ENCODE results near the gene PTGS2. TPM values are rescaled to one million over a fixed set of nuclear protein-coding genes. Genes with fewer than 3 reads are reported as not detected.
A peak's percentile ranks its signal among the peaks of the same experiment; 100 is the strongest.
"Not testable (repeated sequence)": the region's sequence is repeated elsewhere in the genome, so short reads cannot be mapped to it uniquely, and the experiment has no call there.

The PTGS2 gene
- total and polyA plus RNA-seq, 2 experiments from 2014 or later, result 0.11 to 0.17 TPM

DNA sequence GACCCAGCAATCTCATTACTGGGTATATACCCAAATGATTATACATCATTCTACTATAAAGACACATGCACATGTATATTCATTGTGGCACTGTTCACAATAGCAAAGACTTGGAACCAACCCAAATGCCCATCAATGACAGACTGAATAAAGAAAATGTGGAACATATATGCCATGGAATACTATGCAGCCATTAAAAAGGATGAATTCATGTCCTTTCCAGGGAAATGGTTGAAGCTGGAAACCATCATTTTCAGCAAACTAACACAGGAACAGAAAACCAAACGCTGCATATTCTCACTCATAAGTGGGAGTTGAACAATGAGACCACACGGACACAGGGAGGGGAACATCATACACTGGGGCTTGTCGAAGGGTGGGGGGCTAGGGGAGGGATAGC, 10.4 kb downstream of the PTGS2 start:
- H3K36me3 Mint-ChIP-seq (ENCODE audit: low read depth); H2AFZ ChIP-seq; DNase-seq (ENCODE audit: low spot score); H4K20me1 ChIP-seq (replicated peaks; ENCODE audit: insufficient read depth); H3K4me2 ChIP-seq; H3K79me2 ChIP-seq (replicated peaks; ENCODE audit: insufficient read depth); H3K4me1 Mint-ChIP-seq; H3K27ac Mint-ChIP-seq; H3F3A ChIP-seq (replicated peaks; ENCODE audit: low read depth); H3K4me3 ChIP-seq; H3K9me2 ChIP-seq (ENCODE audit: insufficient read depth); H3K27me3 ChIP-seq (ENCODE audit: insufficient read depth); H3K4me1 ChIP-seq (ENCODE audit: insufficient read depth); H3K27me3 Mint-ChIP-seq (ENCODE audit: insufficient read depth, low read depth, poor library complexity); H3K4me3 Mint-ChIP-seq; H3K9me3 Mint-ChIP-seq; H3K27ac ChIP-seq (ENCODE audit: low read depth); H3K36me3 ChIP-seq (ENCODE audit: insufficient read depth); ATAC-seq: not testable (repeated sequence)

DNA sequence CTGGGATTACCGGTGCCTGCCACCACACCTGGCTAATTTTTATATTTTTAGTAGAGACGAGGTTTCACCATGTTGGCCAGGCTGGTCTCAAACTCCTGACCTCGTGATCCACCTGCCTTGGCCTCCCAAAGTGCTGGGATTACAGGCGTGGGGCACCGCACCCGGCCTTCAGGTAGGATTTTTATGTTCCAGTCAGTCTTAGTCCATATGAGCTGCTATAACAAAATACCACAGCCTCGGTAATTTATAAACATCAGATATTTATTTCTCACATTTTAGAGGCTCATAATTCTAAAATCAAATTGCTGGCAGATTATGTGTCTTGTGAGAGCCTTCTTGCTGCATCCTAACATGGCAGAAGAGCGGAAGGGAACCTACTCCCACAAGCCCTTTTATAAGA, 16.0 kb downstream of the PTGS2 start:
- not testable (repeated sequence) for H3K9me3 Mint-ChIP-seq; ATAC-seq; H3K79me2 ChIP-seq (replicated peaks; ENCODE audit: insufficient read depth); H4K20me1 ChIP-seq (replicated peaks; ENCODE audit: insufficient read depth); H2AFZ ChIP-seq; H3F3A ChIP-seq (replicated peaks; ENCODE audit: low read depth); DNase-seq (ENCODE audit: low spot score); H3K36me3 ChIP-seq (ENCODE audit: insufficient read depth); H3K4me1 ChIP-seq (ENCODE audit: insufficient read depth); H3K27ac ChIP-seq (ENCODE audit: low read depth); H3K4me3 ChIP-seq; H3K27me3 Mint-ChIP-seq (ENCODE audit: insufficient read depth, low read depth, poor library complexity); H3K4me3 Mint-ChIP-seq; H3K9me2 ChIP-seq (ENCODE audit: insufficient read depth); H3K4me2 ChIP-seq; H3K27me3 ChIP-seq (ENCODE audit: insufficient read depth); H3K36me3 Mint-ChIP-seq (ENCODE audit: low read depth); H3K27ac Mint-ChIP-seq
- H3K4me1 Mint-ChIP-seq, result peaks cover 13% of the 10 kb centered on the region

DNA sequence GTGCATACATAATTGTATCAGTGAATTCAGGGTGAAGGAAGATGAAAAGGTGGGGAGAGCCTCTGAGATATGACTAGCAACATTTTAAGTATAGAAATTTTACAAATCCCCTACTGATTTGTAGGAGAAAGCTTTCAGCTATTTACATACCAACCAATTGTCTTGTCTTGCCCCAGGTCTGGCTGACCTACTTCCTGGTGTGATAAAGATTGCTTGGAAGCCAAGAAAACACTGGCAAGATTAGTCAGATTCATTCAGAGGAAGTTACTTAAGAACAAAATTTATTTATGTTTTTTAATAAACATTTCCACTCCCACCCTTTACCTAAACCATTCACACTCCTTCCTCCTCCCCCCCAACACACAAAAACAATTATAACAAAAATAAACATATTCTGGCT, 17.5 kb downstream of the PTGS2 start:
- H3K27ac Mint-ChIP-seq, result peak overlapping the region; percentile 86

DNA sequence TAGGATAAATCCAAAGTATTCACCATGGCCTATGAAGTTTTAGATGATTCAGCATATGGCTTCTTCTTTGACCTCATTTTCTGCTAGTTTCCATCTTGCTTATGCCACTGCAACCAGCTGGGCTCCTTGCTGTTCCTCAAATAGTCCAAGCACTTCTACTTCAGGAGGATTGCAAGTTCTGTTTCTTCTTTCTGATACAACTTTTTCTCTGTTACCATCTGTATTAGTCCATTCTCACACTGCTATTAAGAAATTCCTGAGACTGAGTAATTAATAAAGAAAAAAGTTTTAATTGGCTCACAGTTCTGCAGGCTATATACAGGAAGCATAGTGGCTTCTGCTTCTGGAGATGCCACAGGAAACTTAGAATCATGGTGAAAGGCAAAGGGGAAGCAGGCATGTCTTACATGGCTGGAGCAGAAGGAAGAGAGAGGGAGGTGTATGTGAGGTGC, 20.3 kb downstream of the PTGS2 start:
- H3K27me3 Mint-ChIP-seq (ENCODE audit: insufficient read depth, low read depth, poor library complexity), result peaks cover 2% of the 10 kb centered on the region
- peaks cover 11% of the 10 kb centered on the region for H3K4me1 Mint-ChIP-seq
- Histone ChIP-seq H3K27me3 (ENCODE audit: insufficient read depth) (no peaks in the 10 kb centered on the region), H2AFZ (no peak overlapping the region), H3K79me2 (replicated peaks; ENCODE audit: insufficient read depth) (no peaks in the 10 kb centered on the region), H3K36me3 (ENCODE audit: insufficient read depth) (no peaks in the 10 kb centered on the region), H3K4me3 (no peak overlapping the region), H3K27ac (ENCODE audit: low read depth) (no peak overlapping the region), H3F3A (replicated peaks; ENCODE audit: low read depth) (no peaks in the 10 kb centered on the region), H3K4me2 (no peak overlapping the region), H3K9me2 (ENCODE audit: insufficient read depth) (no peaks in the 10 kb centered on the region; the same call in 1 of the 2 replicates), H4K20me1 (replicated peaks; ENCODE audit: insufficient read depth) (no peaks in the 10 kb centered on the region), H3K4me1 (ENCODE audit: insufficient read depth) (no peaks in the 10 kb centered on the region)
- H3K27ac Mint-ChIP-seq, result no peak overlapping the region
- DNase-seq (ENCODE audit: low spot score) (no peak), ATAC-seq (no peak)
- TF ChIP-seq NANOG (IDR thresholded peaks at IDR 0.05; ENCODE audit: borderline replicate concordance) (no peak), JUNB (IDR thresholded peaks at IDR 0.05; ENCODE audit: unreplicated experiment) (no peak), EZH2phosphoT487 (IDR thresholded peaks at IDR 0.05; ENCODE audit: unreplicated experiment) (no peak), ZNF331 (CRISPR knock-in tag; IDR thresholded peaks at IDR 0.05; ENCODE audit: low read depth) (no peak), CREB1 (CRISPR knock-in tag; IDR thresholded peaks at IDR 0.05; ENCODE audit: low read depth) (no peak)
- peaks cover 4% of the 10 kb centered on the region for H3K36me3 Mint-ChIP-seq (ENCODE audit: low read depth)
- H3K9me3 Mint-ChIP-seq, result peaks cover 4% of the 10 kb centered on the region; the same call in 2 of the 3 replicates
- H3K4me3 Mint-ChIP-seq, result no peak overlapping the region

More for the DNA sequence above, 17.5 kb downstream of the PTGS2 start:
- Histone ChIP-seq H3K27ac (ENCODE audit: low read depth) (no peak overlapping the region), H3K27me3 (ENCODE audit: insufficient read depth) (no peaks in the 10 kb centered on the region), H3K4me2 (no peak overlapping the region), H3K79me2 (replicated peaks; ENCODE audit: insufficient read depth) (no peaks in the 10 kb centered on the region), H3K36me3 (ENCODE audit: insufficient read depth) (no peaks in the 10 kb centered on the region), H2AFZ (no peak overlapping the region), H3K9me2 (ENCODE audit: insufficient read depth) (no peaks in the 10 kb centered on the region; the same call in 1 of the 2 replicates), H3F3A (replicated peaks; ENCODE audit: low read depth) (no peaks in the 10 kb centered on the region), H3K4me3 (no peak overlapping the region), H4K20me1 (replicated peaks; ENCODE audit: insufficient read depth) (no peaks in the 10 kb centered on the region), H3K4me1 (ENCODE audit: insufficient read depth) (no peaks in the 10 kb centered on the region)
- peaks cover 4% of the 10 kb centered on the region for H3K36me3 Mint-ChIP-seq (ENCODE audit: low read depth)
- H3K4me3 Mint-ChIP-seq, result no peak overlapping the region
- peaks cover 2% of the 10 kb centered on the region for H3K27me3 Mint-ChIP-seq (ENCODE audit: insufficient read depth, low read depth, poor library complexity)
- H3K9me3 Mint-ChIP-seq, result peaks cover 4% of the 10 kb centered on the region; the same call in 2 of the 3 replicates
- peaks cover 12% of the 10 kb centered on the region for H3K4me1 Mint-ChIP-seq
- ATAC-seq (no peak), DNase-seq (ENCODE audit: low spot score) (no peak)
- no peak for TF ChIP-seq POLR2AphosphoS5 (IDR thresholded peaks at IDR 0.05; ENCODE audit: low read depth)
- TF ChIP-seq, protein P1, sequence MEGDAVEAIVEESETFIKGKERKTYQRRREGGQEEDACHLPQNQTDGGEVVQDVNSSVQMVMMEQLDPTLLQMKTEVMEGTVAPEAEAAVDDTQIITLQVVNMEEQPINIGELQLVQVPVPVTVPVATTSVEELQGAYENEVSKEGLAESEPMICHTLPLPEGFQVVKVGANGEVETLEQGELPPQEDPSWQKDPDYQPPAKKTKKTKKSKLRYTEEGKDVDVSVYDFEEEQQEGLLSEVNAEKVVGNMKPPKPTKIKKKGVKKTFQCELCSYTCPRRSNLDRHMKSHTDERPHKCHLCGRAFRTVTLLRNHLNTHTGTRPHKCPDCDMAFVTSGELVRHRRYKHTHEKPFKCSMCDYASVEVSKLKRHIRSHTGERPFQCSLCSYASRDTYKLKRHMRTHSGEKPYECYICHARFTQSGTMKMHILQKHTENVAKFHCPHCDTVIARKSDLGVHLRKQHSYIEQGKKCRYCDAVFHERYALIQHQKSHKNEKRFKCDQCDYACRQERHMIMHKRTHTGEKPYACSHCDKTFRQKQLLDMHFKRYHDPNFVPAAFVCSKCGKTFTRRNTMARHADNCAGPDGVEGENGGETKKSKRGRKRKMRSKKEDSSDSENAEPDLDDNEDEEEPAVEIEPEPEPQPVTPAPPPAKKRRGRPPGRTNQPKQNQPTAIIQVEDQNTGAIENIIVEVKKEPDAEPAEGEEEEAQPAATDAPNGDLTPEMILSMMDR (conservative IDR thresholded peaks at IDR 0.05; ENCODE audit: low read depth in 2 of 2), result no peak
